H1 (cell line): ENCODE measurements around the gene SAMD4A. TPM values are rescaled to one million over a fixed set of nuclear protein-coding genes. Genes with fewer than 3 reads are reported as not detected.

ENCODE experiments used
- CHD1 ChIP-seq: IDR thresholded peaks from 2 replicates; pipeline ENCODE4 v1.6.1; 2012; ENCODE audit warnings: low read depth, low read length, improper control_type of control experiment
- polyA plus RNA-seq, 7 experiments: library from polyadenylated mRNA; depleted of rRNA in 3 of 7; stranded (reverse) in 5 of 7; unstranded in 2 of 7; fragments of >200 nt in 5 of 7; fragments of 200-250 nt in 2 of 7; gene quantifications; 1 replicate in 5 of 7; 2 replicates in 1 of 7; 4 replicates in 1 of 7; pipeline versions ENCODE4 v1.2.1 to v1.2.3, GENCODE V29; 2011 to 2013; ENCODE audit warnings: missing spikeins in 2 of 7, mixed read lengths in 2 of 7
- total RNA-seq: library from RNA; stranded (reverse); fragmentation: NEBNext Ultra II Directional; extraction: Animal tissue kit (Norgen Biotek cat#: 25700); gene quantifications from 2 replicates; pipeline ENCODE4 v1.2.1, GENCODE V29; 2021

The SAMD4A gene
- total and polyA plus RNA-seq, 2 of the 8 experiments (the other 6 are each of a cell fraction or from before 2014, with no cell fraction given): 2.4 to 12.3 TPM

DNA sequence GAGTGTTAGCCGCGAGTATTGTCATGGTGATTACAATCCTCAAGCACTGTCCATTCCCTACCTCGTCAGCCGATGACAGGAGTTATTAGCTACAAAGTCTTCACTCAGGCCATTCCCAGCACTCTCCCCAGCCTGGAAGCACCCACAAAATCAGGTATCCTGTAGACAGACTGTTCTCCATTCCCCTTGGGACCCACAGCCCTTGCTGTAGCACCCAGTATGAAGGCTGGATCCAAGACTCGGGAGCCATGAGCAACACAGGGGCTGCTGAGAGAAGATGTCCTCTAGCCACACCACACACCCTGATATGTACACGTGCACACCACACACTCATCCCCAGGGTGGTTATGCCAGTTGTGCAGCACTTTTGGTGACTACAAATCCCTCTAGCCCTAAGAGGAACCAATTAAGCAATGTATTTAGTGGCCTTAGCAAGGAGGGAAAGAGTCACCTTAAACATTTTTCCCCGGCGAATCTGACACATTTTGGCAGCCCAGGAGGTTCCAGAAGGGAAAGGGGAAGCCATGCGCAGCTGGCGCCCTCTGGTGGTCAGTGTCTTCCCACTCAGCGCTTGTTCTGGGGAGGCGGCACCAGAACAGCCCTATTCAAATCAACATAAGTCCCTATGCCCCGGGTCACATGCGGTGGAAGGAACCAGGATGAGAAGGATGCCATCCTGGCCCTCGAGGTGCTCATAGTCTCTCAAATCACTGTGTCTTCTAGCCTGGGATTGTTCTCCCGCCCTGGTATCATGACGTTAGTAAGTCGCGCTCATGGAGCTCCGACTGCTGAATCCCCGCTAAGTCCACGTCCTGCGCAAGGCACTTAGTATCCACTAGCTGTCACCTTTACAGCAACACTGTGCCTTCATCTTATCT is 238.8 kb downstream of the SAMD4A start (continued):
- TF ChIP-seq CHD1: no peak
